ENCODE data around the gene ROCK2. TPM values are rescaled to one million over a fixed set of nuclear protein-coding genes. Genes with fewer than 3 reads are reported as not detected.

Gene ROCK2
- total and polyA plus RNA-seq, 7 donors: 12.1 to 84.4 (median 60.8) TPM

- intact Hi-C loops (cut with DNase I): no loop called here
- WGBS, 3 donors: 85 to 88% (median 88%) methylated on average over 16 of the region's 16 CpGs
- no peak overlapping the region for H3K27ac ChIP-seq
- H3K27me3 ChIP-seq (ENCODE audit: insufficient read depth in 3 of 3, low read length in 2 of 3): no peaks in the 10 kb centered on the region
- DNase-seq (no peak), ATAC-seq (no peak)
- H3K4me3 ChIP-seq: no peak overlapping the region
- H3K9me3 ChIP-seq: no peaks in the 10 kb centered on the region
- TF ChIP-seq CTCF (IDR thresholded peaks at IDR 0.05): no peak
- H3K4me1 ChIP-seq: no peaks in the 10 kb centered on the region
- peaks cover 0 to 10% of the 10 kb centered on the region in 2 donors for H3K36me3 ChIP-seq (ENCODE audit: insufficient read depth in 1 of 2, low read depth in 1 of 2)
These were observed 180.8 kb downstream of the ROCK2 start for GRCh38 chr2:11163439-11164317.

GRCh38 chr2:11161747-11162146 is 182.7 kb downstream of the ROCK2 start:
- DNase-seq (no peak), ATAC-seq (no peak)
- H3K4me1 ChIP-seq: no peaks in the 10 kb centered on the region
- intact Hi-C loops (cut with DNase I): no loop called here
- H3K27ac ChIP-seq: no peak overlapping the region
- no peaks in the 10 kb centered on the region for H3K27me3 ChIP-seq (ENCODE audit: insufficient read depth in 3 of 3, low read length in 2 of 3)
- WGBS, 3 donors: 92 to 95% (median 95%) methylated on average over 4 of the region's 4 CpGs
- H3K9me3 ChIP-seq: no peaks in the 10 kb centered on the region
- no peak overlapping the region for H3K4me3 ChIP-seq
- peaks cover 0 to 10% of the 10 kb centered on the region in 2 donors for H3K36me3 ChIP-seq (ENCODE audit: insufficient read depth in 1 of 2, low read depth in 1 of 2)
- no peak for TF ChIP-seq CTCF (IDR thresholded peaks at IDR 0.05)

- Histone ChIP-seq H3K36me3 (ENCODE audit: insufficient read depth in 1 of 2, low read depth in 1 of 2) (peaks cover 0 to 10% of the 10 kb centered on the region in 2 donors), H3K4me3 (no peak overlapping the region), H3K4me1 (peaks cover 7% of the 10 kb centered on the region), H3K27me3 (ENCODE audit: insufficient read depth in 3 of 3, low read length in 2 of 3) (no peaks in the 10 kb centered on the region), H3K27ac (no peak overlapping the region), H3K9me3 (no peaks in the 10 kb centered on the region)
- no peak for TF ChIP-seq CTCF (IDR thresholded peaks at IDR 0.05)
- WGBS, 3 donors: 74 to 81% (median 78%) methylated on average over 15 of the region's 15 CpGs
- DNase-seq (no peak), ATAC-seq (no peak)
- intact Hi-C loops (cut with DNase I): no loop called here
These were observed 183.5 kb downstream of the ROCK2 start for GRCh38 chr2:11160731-11161455.

GRCh38 chr2:11160256-11160655 is 184.2 kb downstream of the ROCK2 start:
- DNase-seq (no peak), ATAC-seq (no peak)
- no peaks in the 10 kb centered on the region for H3K9me3 ChIP-seq
- intact Hi-C loops (cut with DNase I): no loop called here
- no peak overlapping the region for H3K4me3 ChIP-seq
- H3K27ac ChIP-seq: no peak overlapping the region
- no peak for TF ChIP-seq CTCF (IDR thresholded peaks at IDR 0.05)
- peaks cover 0 to 10% of the 10 kb centered on the region in 2 donors for H3K36me3 ChIP-seq (ENCODE audit: insufficient read depth in 1 of 2, low read depth in 1 of 2)
- WGBS, 3 donors: 81 to 90% (median 86%) methylated on average over 13 of the region's 13 CpGs
- peaks cover 10% of the 10 kb centered on the region for H3K4me1 ChIP-seq
- no peaks in the 10 kb centered on the region for H3K27me3 ChIP-seq (ENCODE audit: insufficient read depth in 3 of 3, low read length in 2 of 3)
